Panc1 (cell line): ENCODE data around the gene BPGM.

ENCODE experiments used
- POLR2AphosphoS5 ChIP-seq: IDR thresholded peaks from 2 replicates; pipeline ENCODE4 v1.6.1; 2012; ENCODE audit warnings: mild to moderate bottlenecking, low read depth, low read length, moderate library complexity
- TF ChIP-seq, protein P1 (sequence below): fragments of 450-650 bp; IDR thresholded peaks from 2 replicates; pipeline ENCODE4 v1.5.1; 2017; ENCODE audit warnings: mild to moderate bottlenecking
- TF ChIP-seq, protein P2 (sequence below), 2 experiments: IDR thresholded peaks; 2 replicates each; pipeline ENCODE4 v1.6.1; 2011 to 2012; ENCODE audit warnings: low read depth in 2 of 2, control low read depth in 1 of 2, low read length in 1 of 2, mild to moderate bottlenecking in 1 of 2, moderate library complexity in 1 of 2; ENCODE audit not compliant: insufficient read depth in 1 of 2

DNA sequence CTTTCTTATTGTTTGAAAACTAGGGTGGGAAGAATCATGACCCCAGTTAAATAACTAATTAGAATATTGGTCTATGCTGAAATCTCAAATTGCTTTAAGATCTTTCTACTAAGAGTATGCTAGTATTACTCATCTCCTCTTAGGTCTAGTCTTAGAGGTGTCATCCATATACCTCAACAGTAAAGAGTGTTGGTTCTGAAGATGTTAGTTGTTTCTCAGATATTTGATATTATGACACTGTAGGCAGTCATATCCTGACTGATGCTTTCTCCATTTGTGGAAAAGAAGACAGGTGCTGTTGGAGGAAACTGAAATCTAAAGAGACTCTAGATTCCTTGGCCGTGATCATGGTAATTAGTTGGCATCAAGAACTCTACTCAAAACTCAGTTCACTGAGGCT is 21.2 kb downstream of the BPGM start:
- TF ChIP-seq, protein P1, sequence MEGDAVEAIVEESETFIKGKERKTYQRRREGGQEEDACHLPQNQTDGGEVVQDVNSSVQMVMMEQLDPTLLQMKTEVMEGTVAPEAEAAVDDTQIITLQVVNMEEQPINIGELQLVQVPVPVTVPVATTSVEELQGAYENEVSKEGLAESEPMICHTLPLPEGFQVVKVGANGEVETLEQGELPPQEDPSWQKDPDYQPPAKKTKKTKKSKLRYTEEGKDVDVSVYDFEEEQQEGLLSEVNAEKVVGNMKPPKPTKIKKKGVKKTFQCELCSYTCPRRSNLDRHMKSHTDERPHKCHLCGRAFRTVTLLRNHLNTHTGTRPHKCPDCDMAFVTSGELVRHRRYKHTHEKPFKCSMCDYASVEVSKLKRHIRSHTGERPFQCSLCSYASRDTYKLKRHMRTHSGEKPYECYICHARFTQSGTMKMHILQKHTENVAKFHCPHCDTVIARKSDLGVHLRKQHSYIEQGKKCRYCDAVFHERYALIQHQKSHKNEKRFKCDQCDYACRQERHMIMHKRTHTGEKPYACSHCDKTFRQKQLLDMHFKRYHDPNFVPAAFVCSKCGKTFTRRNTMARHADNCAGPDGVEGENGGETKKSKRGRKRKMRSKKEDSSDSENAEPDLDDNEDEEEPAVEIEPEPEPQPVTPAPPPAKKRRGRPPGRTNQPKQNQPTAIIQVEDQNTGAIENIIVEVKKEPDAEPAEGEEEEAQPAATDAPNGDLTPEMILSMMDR, result no peak
- TF ChIP-seq, protein P2, sequence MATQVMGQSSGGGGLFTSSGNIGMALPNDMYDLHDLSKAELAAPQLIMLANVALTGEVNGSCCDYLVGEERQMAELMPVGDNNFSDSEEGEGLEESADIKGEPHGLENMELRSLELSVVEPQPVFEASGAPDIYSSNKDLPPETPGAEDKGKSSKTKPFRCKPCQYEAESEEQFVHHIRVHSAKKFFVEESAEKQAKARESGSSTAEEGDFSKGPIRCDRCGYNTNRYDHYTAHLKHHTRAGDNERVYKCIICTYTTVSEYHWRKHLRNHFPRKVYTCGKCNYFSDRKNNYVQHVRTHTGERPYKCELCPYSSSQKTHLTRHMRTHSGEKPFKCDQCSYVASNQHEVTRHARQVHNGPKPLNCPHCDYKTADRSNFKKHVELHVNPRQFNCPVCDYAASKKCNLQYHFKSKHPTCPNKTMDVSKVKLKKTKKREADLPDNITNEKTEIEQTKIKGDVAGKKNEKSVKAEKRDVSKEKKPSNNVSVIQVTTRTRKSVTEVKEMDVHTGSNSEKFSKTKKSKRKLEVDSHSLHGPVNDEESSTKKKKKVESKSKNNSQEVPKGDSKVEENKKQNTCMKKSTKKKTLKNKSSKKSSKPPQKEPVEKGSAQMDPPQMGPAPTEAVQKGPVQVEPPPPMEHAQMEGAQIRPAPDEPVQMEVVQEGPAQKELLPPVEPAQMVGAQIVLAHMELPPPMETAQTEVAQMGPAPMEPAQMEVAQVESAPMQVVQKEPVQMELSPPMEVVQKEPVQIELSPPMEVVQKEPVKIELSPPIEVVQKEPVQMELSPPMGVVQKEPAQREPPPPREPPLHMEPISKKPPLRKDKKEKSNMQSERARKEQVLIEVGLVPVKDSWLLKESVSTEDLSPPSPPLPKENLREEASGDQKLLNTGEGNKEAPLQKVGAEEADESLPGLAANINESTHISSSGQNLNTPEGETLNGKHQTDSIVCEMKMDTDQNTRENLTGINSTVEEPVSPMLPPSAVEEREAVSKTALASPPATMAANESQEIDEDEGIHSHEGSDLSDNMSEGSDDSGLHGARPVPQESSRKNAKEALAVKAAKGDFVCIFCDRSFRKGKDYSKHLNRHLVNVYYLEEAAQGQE (IDR thresholded peaks at IDR 0.05; ENCODE audit: insufficient read depth in 1 of 2, low read depth in 2 of 2, low read length in 1 of 2), result no peak
- TF ChIP-seq POLR2AphosphoS5, result no peak
